Neutrophil (primary cell): ENCODE data around the gene LTB4R.

Source experiments
- H3K27ac ChIP-seq: fragments of 200-600 bp; sonication (generic); 2 replicates; pipeline ENCODE4 v1.5.1; 2016; ENCODE audit warnings: mild to moderate bottlenecking, moderate library complexity
- H3K27me3 ChIP-seq: fragments of 200-600 bp; sonication (generic); 2 replicates; pipeline ENCODE4 v1.6.0; 2016; ENCODE audit warnings: mild to moderate bottlenecking
- H3K36me3 ChIP-seq: fragments of 200-600 bp; sonication (generic); 2 replicates; pipeline ENCODE4 v1.5.1; 2017
- H3K4me1 ChIP-seq, 2 experiments: fragments of 200-600 bp in 1 of 2; sonication (generic) in 1 of 2; 1 replicate in 1 of 2; 2 replicates in 1 of 2; pipeline versions ENCODE4 v1.5.1 to v1.6.1; 2013 to 2016; ENCODE audit warnings: low read depth in 1 of 2, low read length in 1 of 2, mild to moderate bottlenecking in 1 of 2, moderate library complexity in 1 of 2; ENCODE audit not compliant: control insufficient read depth in 1 of 2, insufficient read depth in 1 of 2
- H3K4me3 ChIP-seq, 2 experiments: fragments of 200-600 bp in 1 of 2; sonication (generic) in 1 of 2; 1 replicate in 1 of 2; 2 replicates in 1 of 2; pipeline ENCODE4 v1.5.1; 2013 to 2016; ENCODE audit warnings: low read depth in 1 of 2, low read length in 1 of 2, mild to moderate bottlenecking in 1 of 2, moderate library complexity in 1 of 2
- H3K9me3 ChIP-seq: fragments of 200-600 bp; sonication (generic); 2 replicates; pipeline ENCODE4 v1.5.1; 2016
- CTCF ChIP-seq: fragments of 200-600 bp; sonication (generic); IDR thresholded peaks from 2 replicates; pipeline ENCODE4 v1.5.1; 2016; ENCODE audit warnings: antibody characterized with exemption

Gene LTB4R

GRCh38 chr14:24308342-24309124, 2.8 kb upstream of the LTB4R start:
- H3K4me3 ChIP-seq, result peak overlapping the region in 1 of 2 experiments; percentile 86
- H3K4me1 ChIP-seq, result peaks cover 59 to 64% of the 10 kb centered on the region in 2 experiments
- no peak for TF ChIP-seq CTCF
- H3K9me3 ChIP-seq, result no peaks in the 10 kb centered on the region
- peaks cover 44% of the 10 kb centered on the region for H3K36me3 ChIP-seq
- H3K27me3 ChIP-seq, result no peaks in the 10 kb centered on the region
- H3K27ac ChIP-seq, result peak overlapping the region; percentile 97

- Histone ChIP-seq H3K4me3 (peak within 1 kb of the TSS; percentile 74 to 86), H3K9me3 (no peaks in the 10 kb centered on the region), H3K4me1 (peaks cover 71 to 75% of the 10 kb centered on the region in 2 experiments), H3K27ac (peak within 1 kb of the TSS; percentile 97), H3K27me3 (no peaks in the 10 kb centered on the region), H3K36me3 (peaks cover 33% of the 10 kb centered on the region)
- no peak for TF ChIP-seq CTCF
Observed at GRCh38 chr14:24309538-24310264, 1.6 kb upstream of the LTB4R start, which contains the start of gene LTB4R2. Gene LTB4R2, plus strand, starts transcription at chr14:24310140. Its CDS starts 525 bp downstream, at chr14:24310665.

- Histone ChIP-seq H3K36me3 (peaks cover 28% of the 10 kb centered on the region), H3K4me1 (peaks cover 76 to 81% of the 10 kb centered on the region in 2 experiments), H3K27ac (peak overlapping the region; percentile 97), H3K4me3 (peak overlapping the region; percentile 74 to 86), H3K27me3 (no peaks in the 10 kb centered on the region), H3K9me3 (no peaks in the 10 kb centered on the region)
- no peak for TF ChIP-seq CTCF
Observed at GRCh38 chr14:24310265-24310645, 1.0 kb upstream of the LTB4R start.

- TF ChIP-seq CTCF, result peak; percentile 45
- no peaks in the 10 kb centered on the region for H3K9me3 ChIP-seq
- peak overlapping the region; percentile 97 for H3K27ac ChIP-seq
- H3K27me3 ChIP-seq, result no peaks in the 10 kb centered on the region
- H3K4me3 ChIP-seq, result peak overlapping the region; percentile 74 to 86
- H3K4me1 ChIP-seq, result peaks cover 94 to 99% of the 10 kb centered on the region in 2 experiments
- H3K36me3 ChIP-seq, result peaks cover 23% of the 10 kb centered on the region
Observed at GRCh38 chr14:24311837-24312615, 724 bp downstream of the LTB4R start.

- Histone ChIP-seq H3K27ac (peak overlapping the region; percentile 97), H3K4me1 (peaks cover 98 to 100% of the 10 kb centered on the region in 2 experiments), H3K9me3 (no peaks in the 10 kb centered on the region), H3K4me3 (peak overlapping the region; percentile 74 to 86), H3K27me3 (no peaks in the 10 kb centered on the region), H3K36me3 (peaks cover 21% of the 10 kb centered on the region)
- peak; percentile 20 for TF ChIP-seq CTCF
Observed at GRCh38 chr14:24312736-24313507, 1.6 kb downstream of the LTB4R start.
